NCI-H2196 (cell line): ENCODE data around the gene OGA.

Experiments used
- DNase-seq: peaks from one replicate; lab custom pipeline; 2025; ENCODE audit not compliant: unreplicated experiment; lab: John Stamatoyannopoulos, UW

Gene OGA

DNA sequence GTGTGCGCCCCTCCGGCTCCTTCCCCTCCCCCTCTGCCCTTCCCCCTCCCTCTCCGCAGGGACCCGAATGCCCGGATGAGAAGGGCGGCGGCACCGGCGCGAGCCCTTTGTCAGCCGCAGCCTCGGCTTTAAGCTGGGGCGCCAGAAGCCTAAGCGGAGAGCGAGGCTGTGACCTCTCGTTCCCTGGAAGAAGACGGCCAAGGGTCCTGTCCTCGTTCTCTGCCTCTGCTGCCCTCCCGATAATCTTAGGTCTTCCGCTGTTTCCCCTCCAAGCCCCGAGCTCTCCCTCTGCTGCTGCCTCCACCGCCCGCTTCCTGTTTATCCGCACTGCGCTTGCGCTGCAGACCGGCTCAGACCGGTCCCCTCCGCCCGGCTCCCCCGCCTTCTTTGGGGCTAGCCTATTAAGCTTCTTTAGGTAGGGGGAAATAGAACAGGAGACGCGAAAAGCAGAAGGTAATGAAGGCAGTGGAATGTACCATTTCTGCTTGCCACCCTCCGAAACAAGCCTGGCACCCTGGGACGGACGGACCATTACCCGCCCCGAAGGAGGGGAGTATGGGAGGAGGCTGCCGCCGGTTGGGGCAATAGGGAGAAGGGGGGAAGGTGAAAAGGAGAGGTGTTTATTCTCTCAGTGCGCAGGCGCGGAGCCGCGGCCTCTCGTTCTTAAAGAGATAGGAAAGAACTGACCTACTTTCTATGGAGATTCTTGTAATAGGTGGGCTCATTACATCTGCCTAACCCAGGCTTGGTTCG lies at the start of gene OGA:
Gene OGA, minus strand, starts transcription at position 326 of the 753 bp plus-strand sequence. CDS start 422 bp downstream, outside the sequence.
- peak; percentile 91 for DNase-seq

- DNase-seq: no peak
These were observed 49.7 kb upstream of the OGA start for GRCh38 chr10:101867931-101868330.

GRCh38 chr10:101859530-101859929 lies 41.3 kb upstream of the OGA start:
- DNase-seq: no peak

DNA sequence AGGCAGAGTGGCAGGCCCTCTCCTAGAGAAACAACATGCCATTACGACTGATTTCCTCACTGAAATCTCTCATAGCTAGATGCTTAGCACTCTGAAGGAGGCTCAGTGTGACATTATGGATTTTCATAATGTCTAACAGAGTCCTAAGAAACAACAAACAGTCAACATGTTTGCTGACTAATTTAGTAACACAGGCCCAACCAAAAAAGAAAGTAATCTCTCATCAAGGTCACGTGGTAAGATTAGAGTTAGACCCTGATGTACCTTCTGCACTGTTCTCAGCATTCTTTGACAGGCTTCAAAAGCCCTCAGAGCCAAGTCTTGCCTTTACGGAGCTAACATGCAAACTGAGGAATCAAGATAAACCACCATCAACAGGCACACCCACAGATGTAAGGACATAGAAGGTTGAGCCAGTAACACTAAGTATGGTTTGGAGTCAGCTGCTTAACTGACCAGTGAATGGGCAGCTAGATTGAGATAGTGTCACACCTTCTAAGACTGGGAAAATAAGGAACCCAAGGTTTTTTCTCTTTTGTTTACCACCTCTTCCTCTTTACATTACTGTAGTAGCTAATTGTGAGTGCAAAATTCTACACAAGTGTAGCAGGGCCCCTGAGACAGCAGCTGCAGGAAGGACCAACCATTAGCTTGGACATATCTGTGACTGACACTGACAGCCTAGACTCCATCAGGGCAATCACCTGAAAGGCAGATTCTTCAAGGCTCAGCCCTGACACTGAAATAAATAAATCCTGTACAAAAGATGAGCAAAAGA lies 40.7 kb upstream of the OGA start:
- DNase-seq: no peak

GRCh38 chr10:101857802-101858476 lies 39.7 kb upstream of the OGA start:
- no peak for DNase-seq

- no peak for DNase-seq
These were observed 38.4 kb upstream of the OGA start for GRCh38 chr10:101856626-101857025.

GRCh38 chr10:101851411-101852116 lies 33.3 kb upstream of the OGA start:
- no peak for DNase-seq

DNA sequence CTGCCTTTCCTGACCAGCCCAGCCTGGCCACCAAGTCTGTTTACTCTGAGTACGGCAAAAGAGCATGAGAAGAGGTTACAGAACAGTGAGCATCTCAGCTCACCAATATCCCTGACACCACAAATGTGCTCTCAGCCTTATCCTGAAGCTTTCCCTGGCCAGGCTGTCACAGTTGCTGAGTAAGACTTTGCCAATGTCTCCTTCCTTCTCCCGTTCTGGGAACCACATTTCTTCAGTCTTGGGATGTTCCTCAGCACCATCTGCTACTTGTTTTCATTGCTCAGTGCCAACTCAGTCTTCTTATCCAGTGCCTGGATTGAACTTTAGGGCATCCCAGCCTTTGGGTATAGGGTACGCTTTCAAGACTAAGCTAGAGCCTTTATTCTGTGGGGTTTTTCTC lies 32.5 kb upstream of the OGA start:
- DNase-seq: no peak

DNA sequence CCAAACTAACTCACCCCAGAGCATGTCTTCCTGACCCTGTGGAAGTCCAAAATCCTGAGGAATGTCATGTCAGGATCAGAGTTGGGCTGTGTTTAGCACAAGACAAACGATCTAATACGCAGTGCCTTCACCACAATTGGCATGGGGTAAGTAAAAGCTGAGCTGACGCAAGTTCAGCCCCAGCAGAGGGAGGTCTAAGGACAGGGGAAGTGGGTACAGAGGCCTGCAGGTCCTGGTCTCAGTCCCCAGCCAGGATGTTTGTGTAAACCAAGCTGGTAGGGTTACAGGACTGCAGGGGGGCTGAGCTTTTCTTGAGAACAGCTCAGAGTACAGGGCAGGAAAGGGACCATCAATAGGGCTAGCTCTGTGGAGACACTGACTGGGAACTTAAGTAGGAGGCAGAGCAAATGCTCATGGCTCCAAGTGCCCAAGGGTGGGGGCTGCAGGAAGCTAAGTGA lies 30.7 kb upstream of the OGA start:
- DNase-seq: no peak

DNA sequence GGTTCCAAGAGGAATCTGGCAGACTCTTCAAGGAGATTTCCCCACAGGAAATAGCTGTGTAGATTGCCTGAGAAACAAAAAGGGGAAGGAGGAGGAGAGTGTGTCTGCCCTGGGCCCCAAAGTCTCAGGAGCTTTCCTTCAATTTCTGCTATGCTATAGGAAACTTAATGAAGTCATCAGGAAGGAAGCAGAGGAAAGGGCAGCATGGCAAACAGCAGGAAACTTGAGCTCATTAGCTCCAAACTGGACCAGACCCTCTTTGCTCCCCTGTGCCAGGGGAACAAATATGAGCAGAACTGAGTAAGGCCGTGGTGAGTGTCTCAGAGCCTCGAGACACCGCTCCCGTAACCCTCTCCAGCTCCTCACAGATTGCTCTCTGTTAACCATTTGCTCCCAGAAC lies 30.2 kb upstream of the OGA start:
- no peak for DNase-seq

DNA sequence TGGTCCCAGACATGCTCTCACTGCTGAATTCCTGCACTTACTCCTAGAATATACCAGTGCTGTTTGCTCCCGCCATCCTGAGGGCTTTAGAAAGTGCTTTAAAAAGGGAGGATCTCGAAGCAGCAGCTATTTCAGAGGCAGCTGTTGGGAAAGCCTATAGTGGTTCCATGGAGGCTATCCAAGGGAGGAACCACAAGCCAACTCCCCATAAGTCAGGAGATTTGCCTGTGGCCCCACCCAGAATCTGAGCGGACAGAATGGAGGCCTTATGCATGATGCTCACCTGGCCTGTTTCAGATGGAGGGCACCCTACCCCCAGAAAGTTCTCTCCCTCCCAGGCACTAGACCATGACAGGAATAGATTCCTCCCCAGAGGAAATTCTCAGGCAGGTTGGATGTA lies 27.6 kb upstream of the OGA start:
- DNase-seq: no peak

DNA sequence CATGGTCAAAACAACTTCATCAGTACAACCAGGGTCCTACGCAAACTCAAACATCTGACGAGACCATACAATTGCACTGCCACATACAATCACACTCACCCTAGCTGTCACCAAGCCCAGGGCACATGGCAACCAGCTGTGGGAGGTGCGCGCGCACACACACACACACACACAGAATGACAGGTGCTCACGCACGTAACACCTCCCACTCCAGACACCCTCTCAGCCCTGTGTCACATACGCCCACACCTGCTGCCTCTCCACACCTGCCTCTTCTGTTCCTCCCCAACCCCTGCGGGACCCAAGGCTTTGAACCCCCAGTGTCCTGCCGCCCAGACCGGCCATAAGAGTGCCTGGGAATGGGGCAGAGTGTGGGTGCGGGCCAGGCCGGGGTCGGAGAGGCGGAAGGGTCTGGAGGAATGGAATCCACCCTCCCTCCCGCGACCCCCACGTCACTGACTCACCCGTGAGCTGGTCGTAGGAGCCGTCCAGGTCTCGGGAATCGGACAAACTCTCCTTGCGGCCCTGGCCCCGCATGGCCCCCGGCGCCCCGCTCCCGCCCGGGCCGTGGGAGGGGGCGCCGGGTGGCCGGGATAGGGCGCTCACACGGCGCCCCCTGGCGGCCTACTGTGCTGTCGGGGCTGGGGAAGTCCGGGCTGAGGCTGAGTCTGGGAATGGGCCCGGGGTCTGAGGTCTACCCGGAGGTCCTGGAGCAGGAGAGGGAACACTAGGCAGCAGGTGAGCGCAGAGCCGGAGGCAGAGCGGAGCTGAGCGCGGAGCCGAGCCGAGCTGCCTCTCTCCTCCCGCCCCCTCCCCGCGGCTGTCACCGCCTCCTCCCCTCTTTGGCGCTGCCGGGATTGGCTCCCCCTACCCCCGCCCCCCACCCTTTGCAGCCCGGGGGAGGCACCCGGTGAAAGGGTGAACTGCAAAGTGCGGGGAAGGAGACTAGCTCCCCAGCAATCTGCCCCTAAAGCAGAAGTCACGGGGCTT lies 25.1 kb upstream of the OGA start, which contains the start of gene KCNIP2:
Gene KCNIP2, minus strand, starts transcription at position 769 of the 990 bp plus-strand sequence. Its CDS starts 232 bp downstream, at position 537.
- peak; percentile 50 for DNase-seq

DNA sequence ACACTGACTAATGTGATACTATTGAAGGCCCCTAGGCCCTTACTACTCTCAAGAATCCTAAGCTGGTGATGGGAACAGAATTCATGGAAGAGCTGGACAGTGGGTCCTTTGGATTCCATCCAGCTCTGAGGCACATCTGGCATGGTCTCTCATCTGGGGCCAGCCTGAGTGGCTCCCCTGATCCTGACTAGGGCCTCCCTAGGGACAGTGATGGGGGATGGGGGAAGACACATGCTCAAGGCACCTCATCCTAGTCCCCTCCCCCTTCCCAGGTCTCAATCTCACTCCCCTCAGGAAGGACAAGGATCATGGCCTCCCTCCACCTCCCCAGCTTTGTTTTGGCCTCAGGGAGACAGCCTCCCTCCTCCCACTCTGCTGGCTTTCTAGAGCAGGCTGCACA lies 23.6 kb upstream of the OGA start:
- DNase-seq: no peak

DNA sequence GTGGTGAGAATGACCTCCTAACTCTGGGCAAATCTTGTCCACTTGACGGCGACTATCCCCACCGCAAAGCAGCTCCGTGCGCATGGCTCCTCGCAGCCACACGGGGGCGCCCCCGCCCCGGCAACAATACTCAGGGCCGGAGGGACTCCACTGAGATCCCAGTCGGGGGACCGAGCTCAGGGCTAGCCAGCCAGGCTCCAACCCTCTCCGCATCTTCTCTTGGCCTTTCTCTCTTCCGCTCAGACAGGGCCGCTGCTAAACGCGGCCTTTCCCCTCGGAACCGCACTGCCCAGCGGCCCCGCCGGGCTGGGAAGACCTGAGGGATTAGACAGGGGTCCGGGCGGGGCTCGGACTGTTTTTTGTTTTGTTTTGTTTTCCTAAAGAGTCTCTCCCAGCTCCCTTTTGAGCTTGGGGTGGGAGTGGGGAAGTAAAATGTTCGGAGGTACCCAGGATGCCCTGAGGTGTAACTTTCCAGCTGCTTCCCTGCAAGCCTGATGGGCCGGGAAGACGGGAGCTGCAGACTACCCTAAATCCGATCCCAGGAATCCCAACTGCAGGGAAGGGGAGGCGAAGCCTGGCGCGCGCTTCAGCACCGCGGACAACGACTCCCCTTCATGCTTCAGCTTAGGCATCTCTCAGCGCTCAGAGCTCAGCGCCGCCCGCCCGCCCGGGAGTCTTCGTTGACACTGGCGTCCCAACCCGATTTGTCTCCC lies 22.7 kb upstream of the OGA start:
- DNase-seq: peak; percentile 56

- peak; percentile 10 for DNase-seq
These were observed 21.9 kb upstream of the OGA start for GRCh38 chr10:101840102-101840684.

DNA sequence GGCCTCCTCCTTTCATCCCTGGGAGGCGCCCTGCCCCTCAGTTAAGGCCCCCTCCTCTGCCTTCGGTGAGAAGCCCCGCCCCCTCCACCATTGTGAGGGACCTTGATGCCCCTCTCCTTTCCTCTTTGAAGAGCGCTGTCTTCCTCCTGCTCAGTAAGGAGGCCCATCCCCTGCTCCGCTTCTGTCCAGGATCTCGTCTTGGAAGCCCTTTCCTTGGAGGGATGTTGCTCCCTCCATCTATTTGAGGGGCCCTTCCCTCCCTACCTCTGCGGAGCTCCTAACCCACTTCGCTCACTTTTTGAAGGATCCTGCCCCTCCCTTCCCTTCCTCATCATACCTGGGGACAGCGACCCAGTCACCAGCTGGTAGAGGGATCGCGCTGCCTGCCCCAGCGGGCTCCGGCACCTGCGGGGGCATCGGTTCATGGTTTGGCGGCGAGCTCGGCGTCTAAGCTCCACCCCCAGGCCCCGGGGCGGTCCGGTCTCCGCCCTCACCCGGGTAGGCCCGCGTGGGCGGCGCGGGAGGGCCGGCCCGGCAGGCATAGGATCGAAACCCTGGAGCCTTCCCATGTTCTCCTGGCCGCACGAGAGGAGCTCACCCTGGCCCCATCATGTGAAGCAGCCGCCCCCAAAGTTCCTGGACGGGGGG lies 21.3 kb upstream of the OGA start:
- DNase-seq: peak; percentile 16

DNA sequence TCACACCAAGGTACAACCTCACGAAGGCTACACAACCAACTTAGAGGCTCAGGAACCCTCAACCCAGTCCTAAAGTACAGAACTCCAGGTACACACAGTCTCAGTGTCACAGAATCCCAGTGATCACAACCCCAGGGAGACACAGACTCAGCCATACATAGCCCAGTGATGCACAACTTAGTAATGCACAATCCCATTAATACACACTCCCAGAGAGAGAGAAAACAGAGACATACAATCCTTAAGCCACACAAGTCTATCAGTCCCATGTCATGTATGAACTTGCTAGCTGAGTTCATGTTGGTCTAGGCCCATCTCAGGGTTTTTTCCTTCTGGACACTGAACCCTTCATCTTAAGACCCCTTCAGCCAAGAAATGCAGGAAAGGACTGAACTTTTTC lies 20.8 kb upstream of the OGA start:
- DNase-seq: no peak

DNA sequence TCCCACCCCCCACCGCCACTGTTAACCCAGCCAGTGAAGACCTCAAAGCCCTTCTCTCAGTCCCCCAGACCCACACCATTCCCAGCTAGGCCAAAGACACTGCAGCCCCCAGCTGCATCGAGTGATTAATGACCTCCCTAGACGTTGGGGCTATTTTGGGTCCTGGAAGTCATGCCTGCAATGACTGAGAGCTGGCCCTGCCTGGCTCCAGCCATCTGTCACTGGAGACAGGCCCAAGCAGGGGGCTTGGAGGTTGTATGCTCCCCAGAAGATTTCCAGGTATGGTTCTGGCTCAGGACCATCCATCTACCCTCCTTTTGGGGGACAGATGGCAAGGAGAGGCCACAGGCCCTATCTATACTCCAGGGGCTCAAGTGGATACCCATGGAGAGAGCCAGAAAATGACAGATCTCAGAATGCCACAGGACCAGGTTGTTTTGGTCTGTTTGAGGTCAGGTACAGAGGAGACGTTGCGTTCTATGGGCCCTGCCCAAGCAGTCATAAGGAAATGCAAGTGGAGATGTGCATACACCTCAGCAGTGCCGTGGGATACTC lies 20.2 kb upstream of the OGA start:
- DNase-seq: no peak
